T-helper 2 cell treated with Interferon-gamma antibody and Interleukin-4, amounts not matched to agents 5 μg/mL and 100 μg/mL, for 36 hours (primary cell): ENCODE data around the gene ATP9B.
A peak's percentile ranks its signal among the peaks of the same experiment; 100 is the strongest.

Experiments used
- DNase-seq: peaks from one replicate; pipeline ENCODE4 v3.0.0; 2021; ENCODE audit warnings: low spot score
- H3K27ac Mint-ChIP-seq: one replicate; pipeline ENCODE4 v1.8.0; 2021; ENCODE audit warnings: mild to moderate bottlenecking, mixed read lengths
- H3K27me3 Mint-ChIP-seq: one replicate; pipeline ENCODE4 v1.8.0; 2021; ENCODE audit warnings: low read depth, mixed read lengths
- H3K36me3 Mint-ChIP-seq: one replicate; pipeline ENCODE4 v1.8.0; 2021; ENCODE audit warnings: low read depth, mixed read lengths
- H3K4me1 Mint-ChIP-seq: one replicate; pipeline ENCODE4 v1.8.0; 2021; ENCODE audit warnings: low read depth, mixed read lengths
- H3K4me3 Mint-ChIP-seq: one replicate; pipeline ENCODE4 v1.8.0; 2022; ENCODE audit warnings: mild to moderate bottlenecking, moderate library complexity, mixed read lengths
- H3K9me3 Mint-ChIP-seq: one replicate; pipeline ENCODE4 v1.8.0; 2021; ENCODE audit warnings: mixed read lengths

ATP9B gene

GRCh38 chr18:79406708-79407107 lies 337.5 kb downstream of the ATP9B start:
- Mint-ChIP-seq H3K9me3 (no peaks in the 10 kb centered on the region), H3K36me3 (peaks cover 20% of the 10 kb centered on the region), H3K4me3 (peak overlapping the region; percentile 90), H3K27ac (peak overlapping the region; percentile 99), H3K27me3 (no peaks in the 10 kb centered on the region), H3K4me1 (peaks cover 40% of the 10 kb centered on the region)
- no peak for DNase-seq

GRCh38 chr18:79409313-79409712 lies 340.1 kb downstream of the ATP9B start:
- H3K9me3 Mint-ChIP-seq: no peaks in the 10 kb centered on the region
- H3K4me1 Mint-ChIP-seq: peaks cover 21% of the 10 kb centered on the region
- H3K4me3 Mint-ChIP-seq: no peak overlapping the region
- no peak overlapping the region for H3K27ac Mint-ChIP-seq
- no peaks in the 10 kb centered on the region for H3K27me3 Mint-ChIP-seq
- peaks cover 28% of the 10 kb centered on the region for H3K36me3 Mint-ChIP-seq
- no peak for DNase-seq

DNA sequence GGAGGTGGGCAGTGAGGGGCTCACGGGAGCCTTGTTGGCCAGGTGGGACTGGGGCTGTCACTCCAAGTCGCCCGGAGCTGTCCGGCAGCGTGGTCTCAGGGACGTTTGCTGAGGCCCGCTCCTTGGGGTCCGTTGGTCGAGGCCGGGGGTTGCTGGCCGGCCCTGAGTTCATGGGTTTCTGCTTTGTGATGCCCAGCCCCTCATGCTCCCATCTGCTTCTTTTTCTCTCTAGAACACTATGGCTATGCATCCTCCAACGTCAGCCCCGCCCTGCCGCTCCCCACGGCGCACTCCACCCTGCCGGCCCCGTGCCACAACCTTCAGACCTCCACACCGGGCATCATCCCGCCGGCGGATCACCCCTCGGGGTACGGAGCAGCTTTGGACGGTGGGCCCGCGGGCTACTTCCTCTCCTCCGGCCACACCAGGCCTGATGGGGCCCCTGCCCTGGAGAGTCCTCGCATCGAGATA lies 341.0 kb downstream of the ATP9B start:
- H3K27me3 Mint-ChIP-seq: no peaks in the 10 kb centered on the region
- H3K9me3 Mint-ChIP-seq: no peaks in the 10 kb centered on the region
- H3K27ac Mint-ChIP-seq: no peak overlapping the region
- DNase-seq: no peak
- peaks cover 13% of the 10 kb centered on the region for H3K4me1 Mint-ChIP-seq
- peaks cover 35% of the 10 kb centered on the region for H3K36me3 Mint-ChIP-seq
- no peak overlapping the region for H3K4me3 Mint-ChIP-seq

DNA sequence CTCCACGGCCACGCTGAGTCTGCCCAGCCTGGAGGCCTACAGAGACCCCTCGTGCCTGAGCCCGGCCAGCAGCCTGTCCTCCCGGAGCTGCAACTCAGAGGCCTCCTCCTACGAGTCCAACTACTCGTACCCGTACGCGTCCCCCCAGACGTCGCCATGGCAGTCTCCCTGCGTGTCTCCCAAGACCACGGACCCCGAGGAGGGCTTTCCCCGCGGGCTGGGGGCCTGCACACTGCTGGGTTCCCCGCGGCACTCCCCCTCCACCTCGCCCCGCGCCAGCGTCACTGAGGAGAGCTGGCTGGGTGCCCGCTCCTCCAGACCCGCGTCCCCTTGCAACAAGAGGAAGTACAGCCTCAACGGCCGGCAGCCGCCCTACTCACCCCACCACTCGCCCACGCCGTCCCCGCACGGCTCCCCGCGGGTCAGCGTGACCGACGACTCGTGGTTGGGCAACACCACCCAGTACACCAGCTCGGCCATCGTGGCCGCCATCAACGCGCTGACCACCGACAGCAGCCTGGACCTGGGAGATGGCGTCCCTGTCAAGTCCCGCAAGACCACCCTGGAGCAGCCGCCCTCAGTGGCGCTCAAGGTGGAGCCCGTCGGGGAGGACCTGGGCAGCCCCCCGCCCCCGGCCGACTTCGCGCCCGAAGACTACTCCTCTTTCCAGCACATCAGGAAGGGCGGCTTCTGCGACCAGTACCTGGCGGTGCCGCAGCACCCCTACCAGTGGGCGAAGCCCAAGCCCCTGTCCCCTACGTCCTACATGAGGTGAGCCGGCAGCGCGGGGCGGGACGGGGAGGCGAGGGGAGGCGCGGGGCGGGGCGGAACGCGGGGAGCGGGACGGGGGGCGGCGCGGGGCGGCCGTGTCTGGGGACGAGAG lies 341.8 kb downstream of the ATP9B start:
- Mint-ChIP-seq H3K27ac (no peak overlapping the region), H3K4me1 (peaks cover 7% of the 10 kb centered on the region), H3K36me3 (peaks cover 32% of the 10 kb centered on the region), H3K27me3 (no peaks in the 10 kb centered on the region), H3K4me3 (no peak overlapping the region), H3K9me3 (no peaks in the 10 kb centered on the region)
- no peak for DNase-seq

DNA sequence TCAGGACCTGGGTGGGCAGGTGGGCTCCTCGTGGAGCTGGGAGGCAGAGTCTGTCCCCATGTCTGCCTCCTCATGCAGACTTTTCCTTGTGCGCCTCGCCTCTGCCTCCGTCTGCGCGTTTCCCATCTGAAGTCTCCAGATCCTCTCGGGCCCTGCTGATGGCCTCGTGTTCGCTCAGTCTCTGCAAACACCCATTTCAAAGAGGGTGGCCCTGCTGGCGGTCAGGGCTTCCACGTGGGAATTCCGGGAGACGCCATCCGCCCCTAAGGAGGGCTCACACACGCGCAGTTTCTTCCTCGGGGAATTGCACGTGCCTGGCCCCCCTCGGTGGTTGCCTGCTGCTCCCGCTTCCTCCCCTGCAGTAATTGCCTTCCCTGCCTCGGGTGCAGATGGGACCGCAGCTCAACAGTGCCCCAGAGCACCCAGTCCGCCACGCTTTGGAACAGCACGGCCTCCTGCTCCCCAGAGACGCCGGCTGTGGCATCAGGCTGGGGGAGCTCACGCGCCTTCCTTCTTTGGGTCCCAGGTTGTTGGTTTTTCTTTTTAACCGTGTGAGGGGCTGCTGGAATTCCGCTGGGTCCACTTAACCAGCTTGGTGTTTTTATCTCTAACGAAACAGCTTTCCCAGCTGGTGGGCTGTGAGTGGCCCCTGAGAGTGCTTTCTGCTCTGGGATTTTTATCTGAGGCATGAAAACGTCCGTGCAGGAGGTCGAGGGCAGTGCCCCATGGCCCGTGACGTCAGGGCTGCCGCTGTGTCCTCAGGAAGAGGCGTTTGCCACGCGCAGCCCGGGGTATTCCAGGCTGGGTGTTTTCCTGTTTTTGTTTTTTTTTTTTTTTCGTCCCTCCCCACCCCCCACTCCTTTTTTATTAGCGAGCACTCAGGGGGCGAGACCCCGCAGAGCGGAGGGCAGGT lies 342.7 kb downstream of the ATP9B start:
- DNase-seq: no peak
- H3K27me3 Mint-ChIP-seq: no peaks in the 10 kb centered on the region
- peaks cover 28% of the 10 kb centered on the region for H3K36me3 Mint-ChIP-seq
- H3K9me3 Mint-ChIP-seq: no peaks in the 10 kb centered on the region
- no peak overlapping the region for H3K27ac Mint-ChIP-seq
- H3K4me3 Mint-ChIP-seq: no peak overlapping the region
- peaks cover 2% of the 10 kb centered on the region for H3K4me1 Mint-ChIP-seq

DNA sequence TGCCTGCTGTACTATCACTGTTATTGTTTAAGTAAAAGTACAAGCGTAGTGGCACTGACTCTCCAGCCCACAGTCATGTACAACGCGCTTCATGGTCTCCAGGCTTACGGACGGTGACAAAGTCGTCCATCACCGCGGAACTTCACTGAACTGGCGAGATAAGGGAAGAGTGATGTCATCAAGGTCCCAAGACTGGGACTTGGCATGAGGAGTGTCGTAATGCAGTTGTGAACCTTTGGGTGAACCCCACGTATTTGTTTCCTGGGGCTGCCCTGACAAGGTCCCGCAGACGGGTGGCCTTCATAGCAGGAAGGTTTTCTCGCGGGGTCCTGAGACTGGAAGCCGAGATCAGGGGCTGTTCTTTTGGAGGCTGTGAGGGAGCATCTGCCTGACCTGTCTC lies 343.8 kb downstream of the ATP9B start:
- Mint-ChIP-seq H3K27ac (peak overlapping the region; percentile 43), H3K4me1 (no peaks in the 10 kb centered on the region)

GRCh38 chr18:79413426-79413825 lies 344.2 kb downstream of the ATP9B start:
- Mint-ChIP-seq H3K9me3 (no peaks in the 10 kb centered on the region), H3K4me1 (no peaks in the 10 kb centered on the region), H3K4me3 (no peak overlapping the region), H3K27me3 (no peaks in the 10 kb centered on the region), H3K36me3 (peaks cover 25% of the 10 kb centered on the region), H3K27ac (no peak overlapping the region)
- DNase-seq: no peak

More for the DNA sequence above, 343.8 kb downstream of the ATP9B start:
- Mint-ChIP-seq H3K9me3 (no peaks in the 10 kb centered on the region), H3K36me3 (peaks cover 25% of the 10 kb centered on the region), H3K27me3 (no peaks in the 10 kb centered on the region), H3K4me3 (no peak overlapping the region)
- no peak for DNase-seq

DNA sequence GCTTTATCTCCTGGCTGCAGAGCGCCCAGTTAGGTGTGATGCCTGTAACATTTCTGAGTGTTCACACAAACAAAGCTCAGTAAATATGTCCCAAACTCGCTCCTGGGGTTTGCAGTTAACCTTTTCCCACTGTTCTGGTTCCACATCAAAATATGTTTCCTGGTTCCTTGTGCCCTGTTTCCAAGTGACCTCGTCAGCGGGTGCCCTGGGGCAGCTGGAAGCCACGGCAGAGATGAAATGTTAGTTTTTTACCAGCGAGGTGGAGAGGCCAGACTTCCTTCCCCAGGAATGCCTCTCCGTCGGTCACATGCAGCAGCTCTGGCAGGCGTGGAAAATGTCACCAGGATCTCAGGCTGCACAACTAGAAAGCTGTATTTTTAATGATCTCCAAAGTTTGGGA lies 344.7 kb downstream of the ATP9B start:
- Mint-ChIP-seq H3K4me3 (no peak overlapping the region), H3K27me3 (no peaks in the 10 kb centered on the region), H3K36me3 (peaks cover 25% of the 10 kb centered on the region), H3K4me1 (no peaks in the 10 kb centered on the region), H3K9me3 (no peaks in the 10 kb centered on the region), H3K27ac (no peak overlapping the region)
- no peak for DNase-seq

DNA sequence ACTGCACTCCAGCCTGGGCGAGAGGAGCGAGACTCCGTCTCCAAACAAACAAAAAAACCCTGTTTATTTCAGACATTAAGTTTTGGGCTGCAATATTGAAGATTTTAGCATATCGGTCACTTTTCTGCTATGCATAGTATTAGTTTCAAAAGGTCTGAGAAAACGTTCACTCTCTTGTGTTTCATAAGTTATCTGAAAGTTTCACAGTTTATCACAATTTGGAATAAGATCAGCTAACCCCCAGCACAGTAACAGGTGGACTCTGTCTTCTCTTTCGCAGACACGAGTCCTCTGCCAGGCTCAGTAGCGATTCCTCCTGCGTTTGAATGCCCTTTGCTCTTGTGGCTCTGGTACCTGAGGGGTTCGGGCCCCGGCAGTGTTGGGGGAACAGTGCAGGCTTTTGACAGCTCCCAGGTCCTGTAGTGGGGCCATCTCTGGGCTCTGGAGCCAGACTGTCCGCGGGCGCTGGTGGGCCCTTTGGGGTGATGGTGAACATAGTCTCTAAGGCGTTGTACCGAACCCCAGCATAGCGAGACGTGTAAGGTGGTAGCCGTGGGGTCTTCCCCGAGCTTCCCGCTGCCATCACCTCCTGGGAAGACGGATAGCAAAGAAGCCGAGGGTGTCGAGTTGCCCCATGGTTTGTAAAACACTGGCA lies 347.0 kb downstream of the ATP9B start:
- Mint-ChIP-seq H3K4me3 (no peak overlapping the region), H3K36me3 (peaks cover 31% of the 10 kb centered on the region), H3K4me1 (no peaks in the 10 kb centered on the region), H3K9me3 (no peaks in the 10 kb centered on the region), H3K27ac (no peak overlapping the region), H3K27me3 (no peaks in the 10 kb centered on the region)
- no peak for DNase-seq

- H3K36me3 Mint-ChIP-seq: peaks cover 29% of the 10 kb centered on the region
- H3K4me1 Mint-ChIP-seq: no peaks in the 10 kb centered on the region
- H3K27ac Mint-ChIP-seq: no peak overlapping the region
- H3K4me3 Mint-ChIP-seq: no peak overlapping the region
- H3K27me3 Mint-ChIP-seq: no peaks in the 10 kb centered on the region
- DNase-seq: no peak
- H3K9me3 Mint-ChIP-seq: no peaks in the 10 kb centered on the region
These were observed 347.5 kb downstream of the ATP9B start for GRCh38 chr18:79416677-79417052.

DNA sequence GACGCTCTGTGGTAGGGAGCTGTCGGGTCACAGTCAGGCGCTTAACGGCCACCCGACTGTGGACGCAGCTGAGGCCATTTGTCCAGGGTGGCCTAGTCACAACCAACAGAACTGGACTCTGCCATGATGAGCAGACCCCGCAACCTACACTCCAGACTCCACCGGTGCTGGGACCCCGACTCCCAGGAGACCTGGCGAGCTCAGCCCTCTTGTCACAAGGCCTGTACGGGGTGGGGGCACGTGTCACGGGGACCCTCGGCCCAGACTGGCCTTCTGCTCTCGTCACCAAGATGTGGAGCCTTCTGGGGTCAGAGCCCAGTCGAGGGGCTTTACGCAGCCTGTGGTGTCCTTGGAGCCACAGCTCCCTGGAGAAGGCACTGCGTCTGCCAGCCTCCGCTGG lies 349.0 kb downstream of the ATP9B start:
- Mint-ChIP-seq H3K9me3 (no peaks in the 10 kb centered on the region), H3K4me1 (no peaks in the 10 kb centered on the region), H3K27ac (no peak overlapping the region), H3K27me3 (no peaks in the 10 kb centered on the region), H3K4me3 (no peak overlapping the region), H3K36me3 (peaks cover 22% of the 10 kb centered on the region)
- DNase-seq: no peak

DNA sequence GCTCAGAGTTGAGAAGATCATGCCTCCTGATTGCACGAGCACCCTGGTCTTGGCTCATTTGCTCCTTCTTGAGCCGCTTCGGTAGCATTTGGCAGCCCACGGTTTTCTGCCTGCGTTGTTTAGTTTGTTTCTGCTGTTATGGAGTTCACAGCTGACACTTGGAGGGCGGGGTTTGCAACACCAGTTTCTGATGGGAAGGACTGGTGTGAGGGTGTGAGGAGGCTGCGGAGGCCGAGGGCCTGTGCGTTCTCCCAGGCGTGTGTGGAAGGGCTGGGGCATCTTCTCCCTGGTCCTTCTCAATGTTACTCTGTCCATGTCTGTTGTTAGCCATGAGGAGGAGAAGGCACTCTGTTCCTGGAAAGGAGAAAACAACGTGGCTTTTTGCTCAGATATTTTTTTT lies 349.4 kb downstream of the ATP9B start:
- Mint-ChIP-seq H3K4me1 (no peaks in the 10 kb centered on the region), H3K36me3 (peaks cover 20% of the 10 kb centered on the region), H3K27ac (no peak overlapping the region), H3K9me3 (no peaks in the 10 kb centered on the region), H3K4me3 (no peak overlapping the region), H3K27me3 (no peaks in the 10 kb centered on the region)
- DNase-seq: no peak

DNA sequence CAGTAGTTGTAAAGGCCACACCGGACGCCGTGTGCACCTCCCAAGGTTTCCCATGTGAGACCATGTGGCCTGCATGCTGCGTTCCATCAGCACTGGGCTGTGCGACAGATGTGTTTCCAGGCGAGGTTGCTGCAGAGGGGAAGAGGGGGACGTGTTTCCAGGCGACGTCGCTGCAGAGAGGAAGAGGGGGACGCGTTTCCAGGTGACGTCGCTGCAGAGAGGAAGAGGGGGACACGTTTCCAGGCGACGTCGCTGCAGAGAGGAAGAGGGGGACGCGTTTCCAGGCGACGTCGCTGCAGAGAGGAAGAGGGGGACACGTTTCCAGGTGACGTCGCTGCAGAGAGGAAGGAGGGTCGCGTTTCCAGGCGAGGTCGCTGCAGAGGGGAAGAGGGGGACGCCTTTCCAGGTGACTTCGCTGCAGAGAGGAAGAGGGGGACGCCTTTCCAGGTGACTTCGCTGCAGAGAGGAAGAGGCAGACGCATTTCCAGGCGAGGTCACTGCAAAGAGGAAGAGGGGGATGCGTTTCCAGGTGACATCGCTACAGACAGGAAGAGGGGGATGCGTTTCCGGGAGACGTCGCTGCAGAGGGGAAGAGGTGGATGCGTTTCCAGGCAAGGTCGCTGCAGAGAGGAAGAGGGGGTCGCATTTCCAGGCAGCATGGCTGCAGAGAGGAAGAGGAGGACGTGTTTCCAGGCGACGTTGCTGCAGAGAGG lies 351.0 kb downstream of the ATP9B start:
- Mint-ChIP-seq H3K4me3 (no peak overlapping the region), H3K27me3 (no peaks in the 10 kb centered on the region), H3K27ac (no peak overlapping the region), H3K36me3 (peaks cover 21% of the 10 kb centered on the region), H3K4me1 (peaks cover 7% of the 10 kb centered on the region), H3K9me3 (no peaks in the 10 kb centered on the region)
- DNase-seq: no peak
